A549 (cell line): ENCODE results near the gene TRIM25. TPM values are rescaled to one million over a fixed set of nuclear protein-coding genes. Genes with fewer than 3 reads are reported as not detected.

ENCODE experiments used
- ATAC-seq, 2 experiments: fragments of 200-7000 bp in 1 of 2; fragments of >200 bp in 1 of 2; cut with Nextera tagmentation in 1 of 2; cut with Tn5 transposase in 1 of 2; 3 replicates each; pipeline versions ENCODE4 v1.8.0 to v1.9.1; 2018 to 2020; ENCODE audit warnings: mild to moderate bottlenecking in 1 of 2, moderate library complexity in 1 of 2
- CTCF ChIA-PET: fragments of 300-600 bp; sonication (Branson Sonifier 250); formaldehyde crosslinking; extraction: SDS; loops from one replicate; lab custom pipeline; 2021; ENCODE audit warnings: antibody characterized with exemption, inconsistent platforms; lab: Yijun Ruan, JAX
- POLR2A ChIA-PET: fragments of 350-600 bp; formaldehyde crosslinking; extraction: SDS; loops from one replicate; lab custom pipeline; 2021; ENCODE audit warnings: antibody characterized with exemption, inconsistent platforms; lab: Yijun Ruan, JAX
- DNase-seq, 2 experiments: peaks; one replicate each; pipeline versions ENCODE4 v3.0.0 to v3.0.0-alpha.2; 2011 to 2016; ENCODE audit warnings: low read depth in 1 of 2, low spot score in 1 of 2
- FAIRE-seq: peaks from 2 replicates; lab custom pipeline; 2011; peaks lifted over from hg19 to GRCh38; lab: Jason Lieb, UNC
- H3K27ac ChIP-seq, 2 experiments: fragments of >200 bp; sonication (Bioruptor Twin); formaldehyde crosslinking; 3 replicates each; pipeline ENCODE4 v1.5.1; 2016 to 2017
- H3K4me1 ChIP-seq: fragments of >200 bp; sonication (Bioruptor Twin); formaldehyde crosslinking; 3 replicates; pipeline ENCODE4 v1.6.1; 2016
- H3K4me2 ChIP-seq: fragments of >200 bp; sonication (Bioruptor Twin); formaldehyde crosslinking; 3 replicates; pipeline ENCODE4 v1.6.1; 2016
- H3K4me3 ChIP-seq: fragments of >200 bp; sonication (Bioruptor Twin); formaldehyde crosslinking; 3 replicates; pipeline ENCODE4 v1.5.1; 2016
- H3K9me3 ChIP-seq: fragments of >200 bp; sonication (Bioruptor Twin); formaldehyde crosslinking; 3 replicates; pipeline ENCODE4 v1.6.1; 2016
- ATOH8 ChIP-seq: fragments of 250-450 bp; sonication (Bioruptor Pico); IDR thresholded peaks from 2 replicates; pipeline ENCODE4 v1.5.0; 2020; ENCODE audit warnings: low read depth, mild to moderate bottlenecking, moderate library complexity
- BHLHE40 ChIP-seq: IDR thresholded peaks from 2 replicates; pipeline ENCODE4 v1.6.1; 2012; ENCODE audit warnings: low read depth, low read length, inconsistent platforms
- CEBPB ChIP-seq, 2 experiments: fragments of >200 bp in 1 of 2; sonication (Bioruptor Twin) in 1 of 2; formaldehyde crosslinking in 1 of 2; IDR thresholded peaks; 2 replicates each; pipeline ENCODE4 v1.6.1; 2012 to 2016
- CHD4 ChIP-seq: fragments of 200-600 bp; sonication (generic); IDR thresholded peaks from 2 replicates; pipeline ENCODE4 v1.6.1; 2016; ENCODE audit warnings: antibody characterized with exemption, mild to moderate bottlenecking, borderline replicate concordance
- EHF ChIP-seq: fragments of 250-450 bp; sonication (Bioruptor Pico); IDR thresholded peaks from 2 replicates; pipeline ENCODE4 v1.5.0; 2020; ENCODE audit warnings: mild to moderate bottlenecking
- ELK1 ChIP-seq: fragments of 150-350 bp; IDR thresholded peaks from 2 replicates; pipeline ENCODE4 v1.6.1; 2014; ENCODE audit warnings: low read depth, mild to moderate bottlenecking, low read length
- FOSL2 ChIP-seq, 2 experiments: fragments of 450-650 bp in 1 of 2; fragments of >200 bp in 1 of 2; sonication (Bioruptor Twin) in 1 of 2; formaldehyde crosslinking; IDR thresholded peaks; 2 replicates each; pipeline versions ENCODE4 v1.5.0 to v1.6.1; 2016 to 2020; ENCODE audit warnings: mild to moderate bottlenecking in 1 of 2, moderate library complexity in 1 of 2
- GATA3 ChIP-seq: IDR thresholded peaks from 2 replicates; pipeline ENCODE4 v1.6.1; 2012; ENCODE audit warnings: borderline replicate concordance
- HDAC2 ChIP-seq: fragments of 200-600 bp; sonication (generic); IDR thresholded peaks from 2 replicates; pipeline ENCODE4 v1.6.1; 2016
- HEYL ChIP-seq: fragments of 250-450 bp; sonication (Bioruptor Pico); IDR thresholded peaks from 2 replicates; pipeline ENCODE4 v1.8.0; 2021; ENCODE audit warnings: mild to moderate bottlenecking, moderate library complexity
- HMGXB4 ChIP-seq: fragments of 250-450 bp; sonication (Bioruptor Pico); IDR thresholded peaks from 2 replicates; pipeline ENCODE4 v1.5.0; 2021; ENCODE audit warnings: mild to moderate bottlenecking, moderate library complexity, borderline replicate concordance
- HOXA7 ChIP-seq: fragments of 250-450 bp; sonication (Bioruptor Pico); IDR thresholded peaks from 2 replicates; pipeline ENCODE4 v1.5.0; 2020; ENCODE audit warnings: mild to moderate bottlenecking, moderate library complexity
- KDM1A ChIP-seq: fragments of 200-600 bp; sonication (generic); IDR thresholded peaks from 2 replicates; pipeline ENCODE4 v1.6.1; 2016; ENCODE audit warnings: low read depth, mild to moderate bottlenecking
- KDM5A ChIP-seq: fragments of 200-600 bp; sonication (generic); IDR thresholded peaks from 2 replicates; pipeline ENCODE4 v1.6.1; 2016; ENCODE audit warnings: antibody characterized with exemption, mild to moderate bottlenecking
- MYC ChIP-seq: IDR thresholded peaks from 2 replicates; pipeline ENCODE4 v1.6.1; 2012; ENCODE audit warnings: mild to moderate bottlenecking, inconsistent platforms, low read length, improper control_type of control experiment, borderline replicate concordance
- NFE2L2 ChIP-seq: fragments of 150-350 bp; conservative IDR thresholded peaks from 2 replicates; pipeline ENCODE4 v1.6.1; 2014; ENCODE audit warnings: low read length
- NPAS2 ChIP-seq: fragments of 250-450 bp; sonication (Bioruptor Pico); IDR thresholded peaks from 2 replicates; pipeline ENCODE4 v1.8.0; 2022; ENCODE audit warnings: mild to moderate bottlenecking, moderate library complexity, borderline replicate concordance
- NR3C1 ChIP-seq: fragments of >200 bp; sonication (Bioruptor Twin); formaldehyde crosslinking; IDR thresholded peaks from 3 replicates; pipeline ENCODE4 v1.6.1; 2017
- PHF8 ChIP-seq: fragments of 200-600 bp; sonication (generic); IDR thresholded peaks from 2 replicates; pipeline ENCODE4 v1.6.1; 2016; ENCODE audit warnings: low read depth, mild to moderate bottlenecking, antibody characterized with exemption, moderate library complexity, borderline replicate concordance
- POLR2A ChIP-seq: IDR thresholded peaks from 2 replicates; pipeline ENCODE4 v1.6.1; 2012; ENCODE audit warnings: mild to moderate bottlenecking, low read length
- RAD21 ChIP-seq, 2 experiments: fragments of >200 bp in 1 of 2; sonication (Bioruptor Twin) in 1 of 2; formaldehyde crosslinking in 1 of 2; IDR thresholded peaks in 1 of 2; conservative IDR thresholded peaks in 1 of 2; 2 replicates in 1 of 2; 3 replicates in 1 of 2; pipeline ENCODE4 v1.6.1; 2012 to 2018; ENCODE audit warnings: inconsistent platforms in 1 of 2
- REST ChIP-seq: fragments of 200-600 bp; sonication (generic); IDR thresholded peaks from 2 replicates; pipeline ENCODE4 v1.6.1; 2016; ENCODE audit warnings: antibody characterized with exemption, mild to moderate bottlenecking, moderate library complexity
- RNF2 ChIP-seq: fragments of 200-600 bp; sonication (generic); IDR thresholded peaks from 2 replicates; pipeline ENCODE4 v1.6.1; 2016; ENCODE audit warnings: low read depth, mild to moderate bottlenecking, antibody characterized with exemption, moderate library complexity, borderline replicate concordance
- SMC3 ChIP-seq: fragments of >200 bp; sonication (Bioruptor Twin); formaldehyde crosslinking; IDR thresholded peaks from 3 replicates; pipeline ENCODE4 v1.6.1; 2018; ENCODE audit warnings: inconsistent platforms
- ZC3H11A ChIP-seq: fragments of 450-650 bp; IDR thresholded peaks from 2 replicates; pipeline ENCODE4 v1.6.1; 2014; ENCODE audit warnings: antibody characterized with exemption, mild to moderate bottlenecking
- ZNF302 ChIP-seq: fragments of 250-450 bp; sonication (Bioruptor Pico); IDR thresholded peaks from 2 replicates; pipeline ENCODE4 v1.9.0; 2021; ENCODE audit warnings: inconsistent platforms, mild to moderate bottlenecking, moderate library complexity
- ZSCAN20 ChIP-seq: fragments of 250-450 bp; sonication (Bioruptor Pico); IDR thresholded peaks from 2 replicates; pipeline ENCODE4 v1.8.0; 2022; ENCODE audit warnings: mild to moderate bottlenecking, moderate library complexity
- WGBS: methylation state at CpG from one replicate; pipeline ENCODE4 v1.1.6; 2017; ENCODE audit errors: missing lambda C conversion rate; 5-methylcytosine and 5-hydroxymethylcytosine counted together
- polyA plus RNA-seq, 4 experiments: library from polyadenylated mRNA; depleted of rRNA in 3 of 4; stranded (reverse); fragments of >200 nt; fragmentation: RNase III in 1 of 4; extraction: RNeasy Plus Mini Kit Qiagen cat#74134 plus additional on column Dnase treatment in 1 of 4; gene quantifications; 2 replicates in 3 of 4; 3 replicates in 1 of 4; pipeline ENCODE4 v1.2.3, GENCODE V29; 2011 to 2017

Gene TRIM25
- polyA plus RNA-seq, 2 of the 4 experiments (the other 2 are of a cell fraction), result 38.3 to 65.4 TPM

GRCh38 chr17:56909742-56910508 is 3.9 kb downstream of the TRIM25 start:
- Histone ChIP-seq H3K4me2 (peak overlapping the region; percentile 15; the same call in 2 of the 3 replicates), H3K4me3 (no peak overlapping the region), H3K27ac (no peak overlapping the region), H3K9me3 (no peaks in the 10 kb centered on the region), H3K4me1 (peaks cover 30% of the 10 kb centered on the region)
- ChIA-PET CTCF (interaction anchor here (0.5 to 3.2 kb wide), 6 partner anchors 18 to 90 kb away, joined by 3 to 15 read pairs (median 8); partner anchors contain the start of gene COIL), POLR2A (no interaction called here)
- ATAC-seq (no peak), FAIRE-seq (no peak), DNase-seq (no peak)
- WGBS, result 96% methylated on average over 6 of the region's 6 CpGs
- no peak for TF ChIP-seq GATA3
- no peak for TF ChIP-seq KDM1A
- TF ChIP-seq FOSL2 (IDR thresholded peaks at IDR 0.05), result no peak
- no peak for TF ChIP-seq FOSL2 (CRISPR knock-in tag; IDR thresholded peaks at IDR 0.05)
- no peak for TF ChIP-seq HMGXB4
- no peak for TF ChIP-seq CEBPB (IDR thresholded peaks at IDR 0.05)
- no peak for TF ChIP-seq HDAC2
- no peak for TF ChIP-seq SMC3
- no peak for TF ChIP-seq NFE2L2
- no peak for TF ChIP-seq HEYL (CRISPR knock-in tag)
- TF ChIP-seq ZNF302 (CRISPR knock-in tag), result no peak
- no peak for TF ChIP-seq ZSCAN20 (CRISPR knock-in tag)
- TF ChIP-seq ELK1, result no peak
- TF ChIP-seq EHF (CRISPR knock-in tag), result no peak
- no peak for TF ChIP-seq KDM5A
- TF ChIP-seq BHLHE40, result no peak
- TF ChIP-seq NPAS2, result no peak

- ChIA-PET POLR2A (no interaction called here), CTCF (interaction anchor here (0.9 to 3.2 kb wide), 5 partner anchors 23 to 88 kb away, joined by 3 to 15 read pairs (median 4); no protein-coding TSS in a partner anchor)
- Histone ChIP-seq H3K9me3 (peaks cover 9% of the 10 kb centered on the region), H3K4me1 (peaks cover 29% of the 10 kb centered on the region; the same call in 2 of the 3 replicates), H3K4me2 (no peak overlapping the region)
- TF ChIP-seq RAD21 (conservative IDR thresholded peaks at IDR 0.05 in 1 of 2, IDR thresholded peaks at IDR 0.05 in 1 of 2) (no peak), HEYL (CRISPR knock-in tag) (no peak), POLR2A (no peak), CHD4 (no peak), NR3C1 (no peak), MYC (no peak), HOXA7 (CRISPR knock-in tag) (no peak), PHF8 (no peak), REST (no peak), SMC3 (no peak), ZC3H11A (no peak), RNF2 (no peak), KDM1A (no peak), ATOH8 (CRISPR knock-in tag) (no peak)
- TF ChIP-seq, all 56 proteins: peak for 0
- ATAC-seq (peak; percentile 33 to 39; a peak in 3 of 6 replicates), DNase-seq (peak in 1 of 2 experiments; percentile 53), FAIRE-seq (no peak)
- no peak overlapping the region for H3K27ac ChIP-seq
- 79% methylated on average over 9 of the region's 9 CpGs for WGBS
- no peak overlapping the region for H3K4me3 ChIP-seq
Observed at GRCh38 chr17:56908001-56908542, 5.8 kb downstream of the TRIM25 start.
